Heart left ventricle (tissue), 13 donors: ENCODE results near the gene KRTAP12-4.

Experiments
- POLR2A ChIP-seq, 2 donors: fragments of 450-650 bp; IDR thresholded peaks; one replicate each; pipeline ENCODE4 v1.6.1; 2017; ENCODE audit warnings: antibody characterized with exemption in 2 of 2, mild to moderate bottlenecking in 2 of 2, moderate library complexity in 2 of 2
- TF ChIP-seq, protein P1 (sequence below), 12 donors: fragments of 200-600 bp; sonication (generic) in 4 of 12; IDR thresholded peaks; one replicate each; pipeline versions ENCODE4 v1.5.0 to v1.8.0; 2018 to 2022; ENCODE audit warnings: antibody characterized with exemption in 12 of 12, mild to moderate bottlenecking in 5 of 12
- donor health status: ischemic (EF 13 %, LVEDD 7.1; RV severe dilation, severe dysfunction).
- donor health status: DM: no; HTN: yes; CAD: no.
- donor health status: DM: no; HTN: no; CAD: no.
- donor health status: ischemic (EF 25% LVEDD 6.9; RV normal size, moderate dysfunction).
- donor health status: ischemic (EF 25% LVEDD 5.7; RV mildly dilated, moderate dysfunction).
- donor health status: ischemic (EF 35%, LVEDD 5.7; RV mildly dilated, moderate dysfunction).
- donor health status: nonischemic (EF 11% LVEDD 7.7; RV severe dilation, severe dysfunction).
- donor health status: DM: yes; HTN: yes; CAD: no.
- donor health status: PGD.
- donor health status: ischemic (EF 29% LVEDD 5.4; RV normal size, mild dysfunction).
- donor health status: nonischemic (EF 23%, LVEDD 6.1; RV moderate dilation, normal function).

DNA sequence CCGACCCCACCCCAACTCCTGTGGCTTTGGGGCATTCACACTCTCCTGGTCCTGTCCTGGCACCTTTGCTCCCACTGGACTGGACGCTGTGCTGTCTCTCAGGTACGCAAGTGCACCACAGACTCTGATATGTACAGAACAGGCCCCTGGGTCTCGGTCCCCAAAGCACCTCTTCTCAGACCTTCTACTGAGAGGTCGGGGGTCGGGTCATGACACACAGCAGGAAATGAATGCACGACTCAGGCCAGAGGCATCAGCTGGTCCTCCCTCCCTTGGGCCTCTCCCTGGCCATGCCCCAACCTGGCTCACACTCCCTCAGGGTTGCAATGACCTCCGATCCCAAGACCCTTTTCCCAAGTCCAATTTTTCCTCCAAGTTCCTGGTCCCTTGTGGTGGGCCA is 40.7 kb upstream of the KRTAP12-4 start:
- TF ChIP-seq, protein P1, sequence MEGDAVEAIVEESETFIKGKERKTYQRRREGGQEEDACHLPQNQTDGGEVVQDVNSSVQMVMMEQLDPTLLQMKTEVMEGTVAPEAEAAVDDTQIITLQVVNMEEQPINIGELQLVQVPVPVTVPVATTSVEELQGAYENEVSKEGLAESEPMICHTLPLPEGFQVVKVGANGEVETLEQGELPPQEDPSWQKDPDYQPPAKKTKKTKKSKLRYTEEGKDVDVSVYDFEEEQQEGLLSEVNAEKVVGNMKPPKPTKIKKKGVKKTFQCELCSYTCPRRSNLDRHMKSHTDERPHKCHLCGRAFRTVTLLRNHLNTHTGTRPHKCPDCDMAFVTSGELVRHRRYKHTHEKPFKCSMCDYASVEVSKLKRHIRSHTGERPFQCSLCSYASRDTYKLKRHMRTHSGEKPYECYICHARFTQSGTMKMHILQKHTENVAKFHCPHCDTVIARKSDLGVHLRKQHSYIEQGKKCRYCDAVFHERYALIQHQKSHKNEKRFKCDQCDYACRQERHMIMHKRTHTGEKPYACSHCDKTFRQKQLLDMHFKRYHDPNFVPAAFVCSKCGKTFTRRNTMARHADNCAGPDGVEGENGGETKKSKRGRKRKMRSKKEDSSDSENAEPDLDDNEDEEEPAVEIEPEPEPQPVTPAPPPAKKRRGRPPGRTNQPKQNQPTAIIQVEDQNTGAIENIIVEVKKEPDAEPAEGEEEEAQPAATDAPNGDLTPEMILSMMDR (IDR thresholded peaks at IDR 0.05) = no peak
- TF ChIP-seq POLR2A (IDR thresholded peaks at IDR 0.05) = no peak
